Mesothelial cell of epicardium (in vitro differentiated cells): ENCODE data around the gene LYG1. TPM values are rescaled to one million over a fixed set of nuclear protein-coding genes. Genes with fewer than 3 reads are reported as not detected.

Source experiments
- DNase-seq, 2 experiments: peaks; one replicate each; pipeline ENCODE4 v3.0.0; 2021; ENCODE audit warnings: low spot score in 2 of 2; ENCODE audit not compliant: unreplicated experiment in 2 of 2
- H3K27ac Mint-ChIP-seq: 2 replicates; pipeline ENCODE4 v1.8.0; 2021; ENCODE audit warnings: mixed read lengths
- H3K27me3 Mint-ChIP-seq: 2 replicates; pipeline ENCODE4 v1.8.0; 2021; ENCODE audit warnings: low read depth, mixed read lengths
- H3K36me3 Mint-ChIP-seq: 2 replicates; pipeline ENCODE4 v1.8.0; 2021; ENCODE audit warnings: mixed read lengths
- H3K4me1 Mint-ChIP-seq: 2 replicates; pipeline ENCODE4 v1.8.0; 2021; ENCODE audit warnings: mixed read lengths
- H3K4me3 Mint-ChIP-seq: 2 replicates; pipeline ENCODE4 v1.8.0; 2021; ENCODE audit warnings: mild to moderate bottlenecking, moderate library complexity, mixed read lengths
- H3K9me3 Mint-ChIP-seq: 2 replicates; pipeline ENCODE4 v1.8.0; 2021; ENCODE audit warnings: mixed read lengths
- CTCF ChIP-seq: fragments of 200-600 bp; sonication (generic); IDR thresholded peaks from one replicate; pipeline ENCODE4 v1.5.0; 2021; ENCODE audit warnings: antibody characterized with exemption; ENCODE audit not compliant: unreplicated experiment
- total RNA-seq: library from RNA; stranded (reverse); gene quantifications from 3 replicates; pipeline ENCODE4 v1.2.1, GENCODE V29; 2021

The LYG1 gene
- total RNA-seq, 1 donor from 2014 or later = 2.2 TPM

- no peak overlapping the region for H3K4me3 Mint-ChIP-seq
- peaks cover 4% of the 10 kb centered on the region for H3K9me3 Mint-ChIP-seq
- no peak for DNase-seq
- H3K27me3 Mint-ChIP-seq = no peaks in the 10 kb centered on the region
- peaks cover 2% of the 10 kb centered on the region for H3K36me3 Mint-ChIP-seq
- TF ChIP-seq CTCF = no peak
- no peak overlapping the region for H3K27ac Mint-ChIP-seq
- no peaks in the 10 kb centered on the region for H3K4me1 Mint-ChIP-seq
These were observed 44.3 kb downstream of the LYG1 start for GRCh38 chr2:99256677-99257076.

DNA sequence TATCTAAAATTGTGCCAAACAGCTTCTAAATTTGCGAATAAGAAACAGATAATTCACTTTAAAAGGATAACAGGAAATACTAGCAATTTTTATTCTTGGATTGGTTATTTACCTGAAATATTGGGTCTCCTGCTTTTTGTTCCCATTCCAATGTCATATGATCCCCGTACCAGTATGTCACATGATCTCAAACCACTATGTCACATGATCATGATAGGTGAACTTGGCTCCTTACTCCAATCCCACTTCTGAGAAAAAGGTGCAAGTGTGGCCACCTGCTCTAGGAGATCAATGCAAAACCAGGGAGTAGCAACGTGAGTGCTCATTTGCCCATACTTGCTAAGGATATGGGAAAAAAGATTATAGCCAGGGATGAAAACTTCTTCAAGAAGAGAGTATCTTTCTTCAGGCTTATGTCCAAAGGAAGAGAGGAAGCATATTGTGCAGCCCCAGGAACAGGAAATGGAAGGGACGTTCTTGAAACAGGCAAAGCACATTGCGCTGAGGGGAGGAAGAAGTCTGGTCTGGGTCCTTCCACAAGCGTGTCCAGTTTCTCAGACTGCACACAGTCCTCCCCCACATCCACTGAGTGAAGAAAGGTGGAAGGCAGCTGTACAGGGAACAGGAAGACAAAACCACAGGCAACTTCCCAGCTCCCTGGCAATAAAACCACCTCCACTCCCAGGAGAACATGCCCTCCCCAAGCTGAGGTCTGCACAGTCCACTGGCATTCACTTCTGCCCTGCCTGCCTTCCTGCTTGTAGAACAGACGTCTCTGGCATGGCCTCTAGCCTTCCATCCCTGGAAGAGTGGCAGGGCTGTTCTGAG is 45.3 kb downstream of the LYG1 start, which contains the start of gene LYG2:
Gene LYG2, minus strand, starts transcription at position 176 of the 828 bp plus-strand sequence. CDS start 1,406 bp downstream, outside the sequence.
- peaks cover 3% of the 10 kb centered on the region for H3K36me3 Mint-ChIP-seq
- no peak within 1 kb of the TSS for H3K4me3 Mint-ChIP-seq
- no peaks in the 10 kb centered on the region for H3K27me3 Mint-ChIP-seq
- peaks cover 13% of the 10 kb centered on the region for H3K9me3 Mint-ChIP-seq
- no peaks in the 10 kb centered on the region for H3K4me1 Mint-ChIP-seq
- no peak for DNase-seq
- no peak within 1 kb of the TSS for H3K27ac Mint-ChIP-seq
- no peak for TF ChIP-seq CTCF

DNA sequence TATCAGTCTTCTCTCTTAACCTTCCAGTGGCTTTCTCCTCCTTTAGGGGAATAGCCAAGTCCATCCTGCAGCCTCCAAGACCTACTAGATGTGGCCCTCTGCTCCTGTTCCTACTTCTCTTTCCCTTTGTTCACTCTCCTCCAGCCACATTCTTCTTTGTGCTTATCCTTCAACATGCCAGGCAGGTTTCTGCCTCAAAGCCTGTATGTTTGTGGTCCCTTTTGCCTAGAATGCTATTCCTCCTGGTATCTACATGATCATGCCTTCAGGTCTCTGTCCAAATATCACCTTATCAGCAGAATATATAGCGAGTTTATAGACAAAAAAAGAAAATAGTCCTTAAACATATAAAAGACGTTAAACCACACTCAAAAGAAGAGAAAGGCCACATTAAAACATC is 51.0 kb downstream of the LYG1 start:
- TF ChIP-seq CTCF = no peak
- H3K27me3 Mint-ChIP-seq = no peaks in the 10 kb centered on the region
- H3K9me3 Mint-ChIP-seq = peaks cover 20% of the 10 kb centered on the region
- no peak for DNase-seq
- H3K4me1 Mint-ChIP-seq = no peaks in the 10 kb centered on the region
- no peak overlapping the region for H3K4me3 Mint-ChIP-seq
- no peak overlapping the region for H3K27ac Mint-ChIP-seq
- H3K36me3 Mint-ChIP-seq = peaks cover 6% of the 10 kb centered on the region

DNA sequence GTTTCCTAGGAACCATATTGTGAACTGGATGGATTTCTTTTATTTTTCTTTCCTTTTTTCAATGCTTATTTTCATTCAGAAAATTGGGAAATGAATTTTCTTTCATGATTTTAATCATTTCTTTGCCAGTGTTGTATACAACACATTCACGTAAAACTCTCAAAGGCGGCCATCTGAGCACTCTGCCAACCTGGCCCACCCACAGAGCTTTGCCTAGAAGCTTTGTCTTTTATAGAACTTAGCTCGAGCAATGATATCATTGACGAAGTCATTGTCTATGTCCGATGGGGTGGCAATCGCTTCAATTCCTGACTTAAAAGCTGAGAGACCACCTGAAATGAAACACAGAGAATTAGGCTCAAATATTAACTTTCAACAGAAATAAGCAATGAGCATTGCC is 58.8 kb downstream of the LYG1 start:
- no peak for TF ChIP-seq CTCF
- DNase-seq = no peak
- no peak overlapping the region for H3K27ac Mint-ChIP-seq
- peaks cover 2% of the 10 kb centered on the region for H3K36me3 Mint-ChIP-seq
- no peak overlapping the region for H3K4me3 Mint-ChIP-seq
- no peaks in the 10 kb centered on the region for H3K4me1 Mint-ChIP-seq
- H3K9me3 Mint-ChIP-seq = no peaks in the 10 kb centered on the region
- H3K27me3 Mint-ChIP-seq = no peaks in the 10 kb centered on the region

GRCh38 chr2:99240431-99240830 is 60.6 kb downstream of the LYG1 start:
- DNase-seq = no peak
- Mint-ChIP-seq H3K4me3 (no peak overlapping the region), H3K27me3 (no peaks in the 10 kb centered on the region), H3K4me1 (no peaks in the 10 kb centered on the region), H3K9me3 (peaks cover 3% of the 10 kb centered on the region), H3K27ac (no peak overlapping the region), H3K36me3 (no peaks in the 10 kb centered on the region)
- no peak for TF ChIP-seq CTCF
